ENCODE data around the gene SMPDL3A. TPM values are rescaled to one million over a fixed set of nuclear protein-coding genes. Genes with fewer than 3 reads are reported as not detected.

Gene SMPDL3A
- total RNA-seq, 1 experiment from 2014 or later = 10.3 TPM

DNA sequence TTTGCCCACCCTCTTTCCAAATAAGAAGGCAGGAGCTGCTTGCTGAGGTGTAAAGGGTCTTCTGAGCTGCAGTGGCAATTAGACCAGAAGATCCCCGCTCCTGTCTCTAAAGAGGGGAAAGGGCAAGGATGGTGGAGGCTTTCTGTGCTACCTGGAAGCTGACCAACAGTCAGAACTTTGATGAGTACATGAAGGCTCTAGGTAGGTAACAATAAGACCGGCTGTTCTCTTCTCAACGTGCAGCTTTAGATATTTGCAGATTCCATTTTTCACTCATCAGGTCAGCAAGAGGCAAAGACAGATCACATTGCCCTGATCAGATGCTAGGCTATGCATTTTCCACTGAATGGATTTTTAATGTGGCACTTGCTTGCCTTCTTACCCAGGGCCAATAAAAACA lies 9.4 kb upstream of the SMPDL3A start, which contains the start of gene FABP7:
TSS of gene FABP7 (plus strand) at position 50 of the 400 bp plus-strand sequence. CDS start at position 129, 79 bp downstream.
- Histone ChIP-seq H3K27ac (ENCODE audit: low read depth, low read length, poor library complexity, severe bottlenecking) (no peak within 1 kb of the TSS), H3K9me3 (ENCODE audit: low read depth, low read length, poor library complexity, severe bottlenecking) (no peaks in the 10 kb centered on the region), H3K4me3 (ENCODE audit: low read depth, low read length, poor library complexity, severe bottlenecking) (no peak within 1 kb of the TSS), H3K27me3 (replicated peaks; ENCODE audit: insufficient read depth, low read depth, low read length, poor library complexity) (no peaks in the 10 kb centered on the region), H3K36me3 (ENCODE audit: insufficient read depth, low read length, poor library complexity, severe bottlenecking) (no peaks in the 10 kb centered on the region), H3K4me1 (ENCODE audit: insufficient read depth, low read length, poor library complexity, severe bottlenecking) (no peaks in the 10 kb centered on the region)
- DNase-seq (ENCODE audit: low spot score) = no peak
- POLR2A ChIA-PET (ENCODE audit: low non-redundant PET) = no interaction called here
- TF ChIP-seq, protein P1, sequence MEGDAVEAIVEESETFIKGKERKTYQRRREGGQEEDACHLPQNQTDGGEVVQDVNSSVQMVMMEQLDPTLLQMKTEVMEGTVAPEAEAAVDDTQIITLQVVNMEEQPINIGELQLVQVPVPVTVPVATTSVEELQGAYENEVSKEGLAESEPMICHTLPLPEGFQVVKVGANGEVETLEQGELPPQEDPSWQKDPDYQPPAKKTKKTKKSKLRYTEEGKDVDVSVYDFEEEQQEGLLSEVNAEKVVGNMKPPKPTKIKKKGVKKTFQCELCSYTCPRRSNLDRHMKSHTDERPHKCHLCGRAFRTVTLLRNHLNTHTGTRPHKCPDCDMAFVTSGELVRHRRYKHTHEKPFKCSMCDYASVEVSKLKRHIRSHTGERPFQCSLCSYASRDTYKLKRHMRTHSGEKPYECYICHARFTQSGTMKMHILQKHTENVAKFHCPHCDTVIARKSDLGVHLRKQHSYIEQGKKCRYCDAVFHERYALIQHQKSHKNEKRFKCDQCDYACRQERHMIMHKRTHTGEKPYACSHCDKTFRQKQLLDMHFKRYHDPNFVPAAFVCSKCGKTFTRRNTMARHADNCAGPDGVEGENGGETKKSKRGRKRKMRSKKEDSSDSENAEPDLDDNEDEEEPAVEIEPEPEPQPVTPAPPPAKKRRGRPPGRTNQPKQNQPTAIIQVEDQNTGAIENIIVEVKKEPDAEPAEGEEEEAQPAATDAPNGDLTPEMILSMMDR (conservative IDR thresholded peaks at IDR 0.05; ENCODE audit: low read depth, low read length) = no peak
- TF ChIP-seq EZH2 (IDR thresholded peaks at IDR 0.05; ENCODE audit: borderline replicate concordance, low read depth, low read length, poor library complexity, severe bottlenecking) = no peak
- intact Hi-C loops (cut with micrococcal nuclease; ENCODE audit: unreplicated experiment) = no loop called here
- CTCF ChIA-PET = no interaction called here
- no TSS peak for BruUV-seq (replicated peaks)

DNA sequence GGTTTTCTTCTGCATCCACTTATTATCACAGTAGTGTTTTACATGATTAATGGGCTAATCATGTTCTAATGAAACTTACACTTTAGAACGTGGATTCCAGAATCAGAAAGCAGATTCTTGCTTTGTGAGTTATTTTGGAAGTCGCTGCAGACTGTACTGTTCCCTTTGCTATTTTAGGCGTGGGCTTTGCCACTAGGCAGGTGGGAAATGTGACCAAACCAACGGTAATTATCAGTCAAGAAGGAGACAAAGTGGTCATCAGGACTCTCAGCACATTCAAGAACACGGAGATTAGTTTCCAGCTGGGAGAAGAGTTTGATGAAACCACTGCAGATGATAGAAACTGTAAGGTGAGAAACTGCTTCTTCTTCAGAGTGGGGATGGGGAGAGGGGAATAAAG lies 8.9 kb upstream of the SMPDL3A start:
- CTCF ChIA-PET = no interaction called here
- intact Hi-C loops (cut with micrococcal nuclease; ENCODE audit: unreplicated experiment) = no loop called here
- no peak overlapping the region for H3K4me3 ChIP-seq (ENCODE audit: low read depth, low read length, poor library complexity, severe bottlenecking)

DNA sequence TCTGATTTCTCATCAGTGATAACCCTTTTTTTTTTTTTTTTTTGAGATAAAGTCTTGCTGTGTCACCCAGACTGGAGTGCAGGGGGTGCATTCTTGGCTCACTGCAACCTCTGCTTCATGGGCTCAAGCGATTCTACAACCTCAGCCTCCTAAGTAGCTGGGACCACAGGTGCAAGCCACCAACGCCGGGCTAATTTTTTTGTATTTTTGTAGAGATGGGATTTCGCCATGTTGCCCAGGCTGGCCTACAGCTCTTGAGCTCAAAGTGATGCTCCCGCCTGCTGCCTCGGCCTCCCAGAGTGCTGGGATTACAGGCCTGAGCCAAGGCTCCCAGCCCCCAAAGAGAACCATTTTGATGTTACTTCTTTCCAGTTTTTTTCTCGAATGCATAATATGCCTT lies 7.3 kb upstream of the SMPDL3A start:
- no peak for TF ChIP-seq EZH2 (IDR thresholded peaks at IDR 0.05; ENCODE audit: borderline replicate concordance, low read depth, low read length, poor library complexity, severe bottlenecking)
- TF ChIP-seq, protein P1 (conservative IDR thresholded peaks at IDR 0.05; ENCODE audit: low read depth, low read length) = no peak
- no peak for DNase-seq (ENCODE audit: low spot score)
- H3K36me3 ChIP-seq (ENCODE audit: insufficient read depth, low read length, poor library complexity, severe bottlenecking) = no peaks in the 10 kb centered on the region
- POLR2A ChIA-PET (ENCODE audit: low non-redundant PET) = no interaction called here
- no peaks in the 10 kb centered on the region for H3K9me3 ChIP-seq (ENCODE audit: low read depth, low read length, poor library complexity, severe bottlenecking)
- CTCF ChIA-PET = no interaction called here
- no peak overlapping the region for H3K4me3 ChIP-seq (ENCODE audit: low read depth, low read length, poor library complexity, severe bottlenecking)
- no peaks in the 10 kb centered on the region for H3K27me3 ChIP-seq (replicated peaks; ENCODE audit: insufficient read depth, low read depth, low read length, poor library complexity)
- H3K27ac ChIP-seq (ENCODE audit: low read depth, low read length, poor library complexity, severe bottlenecking) = no peak overlapping the region
- BruUV-seq (replicated peaks) = no TSS peak
- intact Hi-C loops (cut with micrococcal nuclease; ENCODE audit: unreplicated experiment) = no loop called here
- no peaks in the 10 kb centered on the region for H3K4me1 ChIP-seq (ENCODE audit: insufficient read depth, low read length, poor library complexity, severe bottlenecking)

More for the DNA sequence above, 8.9 kb upstream of the SMPDL3A start:
- no peak for DNase-seq (ENCODE audit: low spot score)
- Histone ChIP-seq H3K27me3 (replicated peaks; ENCODE audit: insufficient read depth, low read depth, low read length, poor library complexity) (no peaks in the 10 kb centered on the region), H3K4me1 (ENCODE audit: insufficient read depth, low read length, poor library complexity, severe bottlenecking) (no peaks in the 10 kb centered on the region), H3K36me3 (ENCODE audit: insufficient read depth, low read length, poor library complexity, severe bottlenecking) (no peaks in the 10 kb centered on the region), H3K9me3 (ENCODE audit: low read depth, low read length, poor library complexity, severe bottlenecking) (no peaks in the 10 kb centered on the region), H3K27ac (ENCODE audit: low read depth, low read length, poor library complexity, severe bottlenecking) (no peak overlapping the region)
- TF ChIP-seq, protein P1 (conservative IDR thresholded peaks at IDR 0.05; ENCODE audit: low read depth, low read length) = no peak
- no peak for TF ChIP-seq EZH2 (IDR thresholded peaks at IDR 0.05; ENCODE audit: borderline replicate concordance, low read depth, low read length, poor library complexity, severe bottlenecking)
- POLR2A ChIA-PET (ENCODE audit: low non-redundant PET) = no interaction called here
- no TSS peak for BruUV-seq (replicated peaks)
